ENCODE measurements around the gene IL9R.
"Not testable (repeated sequence)": the region's sequence is repeated elsewhere in the genome, so short reads cannot be mapped to it uniquely, and the experiment has no call there.

IL9R gene

GRCh38 chrX:155997436-155997835 lies at the start of gene IL9R:
IL9R (plus strand) TSS chrX:155997696; CDS start chrX:155997760, 64 bp downstream.
- in situ Hi-C loops (cut with MboI; ENCODE audit: low sequenced_read_pairs), result no loop called here

DNA sequence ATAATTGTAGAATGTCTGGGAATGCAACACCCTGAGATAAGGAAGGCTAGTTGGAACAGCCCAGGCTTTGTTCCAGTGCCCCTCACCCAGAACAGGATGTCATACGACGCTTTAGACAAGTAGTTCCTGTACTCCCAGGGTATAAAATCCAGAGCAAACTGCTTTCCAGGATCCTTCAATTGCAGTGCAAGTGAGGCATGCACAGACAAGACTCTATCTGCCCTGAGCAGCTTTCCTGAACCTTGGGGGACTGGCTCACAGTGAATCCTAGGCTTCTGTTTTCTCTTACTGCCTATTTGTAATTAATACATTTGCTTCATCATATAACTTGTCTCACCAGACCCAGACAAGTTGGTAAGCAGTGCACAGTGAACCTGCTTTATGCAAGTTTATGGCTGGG lies 48.4 kb upstream of the IL9R start:
- in situ Hi-C loops (cut with MboI; ENCODE audit: low sequenced_read_pairs), result no loop called here

- in situ Hi-C loops (cut with MboI; ENCODE audit: low sequenced_read_pairs), result no loop called here
These were observed 46.2 kb upstream of the IL9R start for GRCh38 chrX:155951237-155951789.

GRCh38 chrX:155953055-155953454 lies 44.4 kb upstream of the IL9R start:
- in situ Hi-C loops (cut with MboI; ENCODE audit: low sequenced_read_pairs), result no loop called here

DNA sequence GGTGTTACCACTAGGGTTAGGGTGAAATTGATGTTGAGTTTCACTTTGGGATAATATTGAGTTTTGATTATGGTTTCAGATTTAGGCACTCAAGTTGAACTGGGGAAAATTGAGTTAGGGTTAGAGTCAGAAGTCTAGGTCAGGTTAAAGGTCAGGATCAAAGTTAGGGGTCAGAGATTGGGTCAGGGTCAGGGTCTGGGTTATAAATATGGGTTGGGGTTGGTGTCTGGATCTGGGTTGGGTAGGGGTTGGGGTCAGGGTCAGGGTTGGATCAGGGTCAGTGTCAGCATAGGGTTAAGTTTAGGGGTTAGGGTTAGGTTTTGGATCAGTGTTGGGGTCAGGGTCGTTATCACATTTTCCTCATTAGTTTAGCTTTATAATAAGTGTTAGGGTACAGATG lies 42.7 kb upstream of the IL9R start:
- in situ Hi-C loops (cut with MboI; ENCODE audit: low sequenced_read_pairs), result no loop called here

DNA sequence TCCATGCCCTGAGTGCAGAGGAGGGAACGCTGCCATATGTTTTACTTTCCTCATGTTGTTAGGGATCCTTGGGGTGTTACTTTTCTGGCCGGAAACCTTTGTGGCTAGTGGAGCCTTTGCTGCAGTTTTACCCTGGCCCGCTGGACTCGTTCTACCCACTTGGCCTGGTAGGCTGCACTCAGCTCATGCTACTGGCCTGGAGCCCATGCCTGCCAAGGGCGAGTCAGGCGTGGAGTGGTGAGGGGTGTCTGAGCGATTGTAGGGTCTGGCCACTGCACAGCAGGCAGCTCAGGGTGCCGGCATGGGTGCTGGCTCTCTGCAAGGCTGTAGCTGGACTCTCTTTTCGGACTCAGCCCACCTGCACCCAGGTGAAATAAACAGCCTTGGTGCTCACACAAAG lies 41.4 kb upstream of the IL9R start:
- in situ Hi-C loops (cut with MboI; ENCODE audit: low sequenced_read_pairs), result no loop called here

- in situ Hi-C loops (cut with MboI; ENCODE audit: low sequenced_read_pairs), result no loop called here
These were observed 40.8 kb upstream of the IL9R start for GRCh38 chrX:155956649-155957048.

DNA sequence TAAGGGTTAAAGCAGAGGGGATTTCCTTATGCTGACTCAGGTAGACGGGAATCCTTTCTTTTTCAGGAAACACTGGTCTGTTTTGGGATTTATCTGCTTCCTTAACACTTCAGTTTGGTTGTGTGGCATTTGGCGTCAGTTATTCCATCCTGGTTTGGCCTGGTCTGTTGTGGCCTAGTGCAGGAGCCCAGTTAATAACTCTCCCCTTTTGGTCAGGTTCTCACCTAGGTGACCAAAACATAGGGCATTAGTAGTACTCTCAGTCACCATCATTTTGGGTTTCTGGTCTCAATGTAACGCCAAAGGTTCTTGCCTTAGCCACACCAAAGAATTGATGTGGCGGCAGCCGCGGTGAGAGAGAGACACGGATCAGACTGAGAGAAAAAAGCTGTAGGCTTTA lies 39.7 kb upstream of the IL9R start:
- in situ Hi-C loops (cut with MboI; ENCODE audit: low sequenced_read_pairs), result no loop called here

DNA sequence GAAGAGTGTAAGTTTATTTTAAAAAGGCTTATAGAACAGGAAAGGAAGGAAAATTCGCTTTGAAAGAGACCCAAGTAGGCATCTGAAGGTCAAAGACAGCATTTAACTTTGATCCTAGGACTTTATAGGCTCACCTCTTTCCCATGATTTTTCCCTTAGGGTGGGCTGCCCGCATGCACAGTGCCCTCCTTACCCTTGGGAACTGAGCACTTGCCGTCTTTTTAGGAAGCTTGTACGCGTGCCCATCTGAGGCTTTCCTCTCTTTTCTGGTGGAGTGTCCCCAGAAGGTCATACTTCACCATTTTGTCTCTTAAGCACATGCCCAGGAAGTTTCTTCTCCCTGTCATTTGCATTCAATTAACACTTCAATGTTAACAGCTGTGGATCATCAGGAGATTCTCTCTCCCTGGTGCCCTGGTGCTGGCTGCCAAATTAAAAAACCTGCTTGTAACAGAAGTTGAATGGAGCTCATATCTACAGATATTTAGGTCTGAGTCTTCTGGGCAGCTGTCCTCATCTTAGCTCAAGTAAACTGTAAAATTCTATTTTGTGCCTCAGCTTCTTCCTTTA lies 38.4 kb upstream of the IL9R start:
- in situ Hi-C loops (cut with MboI; ENCODE audit: low sequenced_read_pairs), result no loop called here

GRCh38 chrX:155962906-155963305 lies 34.6 kb upstream of the IL9R start:
- in situ Hi-C loops (cut with MboI; ENCODE audit: low sequenced_read_pairs), result no loop called here

DNA sequence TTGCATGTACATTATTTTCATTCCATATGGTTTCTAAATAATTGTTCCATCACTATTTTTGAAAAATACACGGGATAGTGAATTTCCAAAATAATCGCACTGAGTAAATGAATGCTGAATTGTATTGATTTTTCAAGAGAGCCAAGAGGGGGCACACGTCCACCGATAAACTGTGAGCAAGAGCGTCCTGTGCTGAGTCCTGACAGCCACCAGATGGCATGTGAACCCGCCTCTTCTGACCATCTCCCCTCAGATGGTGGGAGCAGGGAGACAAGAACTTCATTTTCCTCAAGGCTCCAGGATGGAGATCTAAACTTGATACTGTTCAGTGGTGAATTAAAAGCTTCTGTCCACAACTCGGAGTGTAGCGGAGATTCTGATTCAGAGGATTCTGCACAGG lies 30.6 kb upstream of the IL9R start:
- in situ Hi-C loops (cut with MboI; ENCODE audit: low sequenced_read_pairs), result no loop called here

DNA sequence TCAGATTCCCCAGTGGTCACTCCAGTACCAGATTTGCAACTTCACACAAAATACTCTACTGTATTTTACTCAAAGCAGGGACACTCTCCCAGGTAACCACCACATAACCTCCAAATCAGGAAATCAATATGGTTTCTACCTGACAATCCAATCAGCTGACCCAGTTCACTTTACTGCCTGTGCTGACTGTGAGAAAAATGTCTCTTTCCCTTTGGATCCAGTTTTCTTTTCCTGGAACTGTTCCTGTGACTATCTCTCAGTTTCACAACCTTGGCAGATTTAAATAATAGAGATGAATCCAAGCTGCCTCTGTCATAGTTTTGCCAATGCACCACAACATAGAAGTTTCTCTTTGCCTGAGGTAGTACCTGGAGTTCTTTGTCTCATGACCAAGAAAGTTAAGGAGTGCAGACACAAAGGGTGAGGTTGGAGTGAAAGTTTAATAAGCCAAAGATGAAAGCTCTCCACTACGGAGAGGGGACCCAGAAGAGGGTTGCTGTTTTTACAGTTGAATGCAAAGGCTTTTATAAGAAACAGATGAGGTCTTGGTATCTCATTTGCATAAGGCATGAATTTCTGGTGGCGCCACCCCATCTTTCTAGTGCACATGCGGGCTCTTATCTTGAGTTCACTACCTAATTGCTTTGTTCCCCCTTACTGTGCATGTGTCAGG lies 29.7 kb upstream of the IL9R start:
- in situ Hi-C loops (cut with MboI; ENCODE audit: low sequenced_read_pairs), result no loop called here

DNA sequence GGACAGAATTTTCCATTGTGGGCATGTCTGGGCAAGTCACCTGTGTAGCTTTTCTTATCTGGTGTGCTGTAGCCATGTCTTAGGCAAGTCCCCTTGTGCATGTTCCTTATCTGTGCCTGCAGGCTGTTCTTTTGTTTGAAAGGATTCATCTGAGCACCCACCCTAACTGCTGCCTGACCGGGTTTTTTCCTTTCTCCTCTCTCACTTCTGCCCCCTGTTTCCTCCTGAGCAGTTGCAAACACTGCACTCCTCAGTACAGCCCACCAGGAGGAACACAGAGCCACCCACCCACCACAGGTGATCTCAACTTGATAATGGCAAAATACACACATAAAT lies 29.2 kb upstream of the IL9R start:
- in situ Hi-C loops (cut with MboI; ENCODE audit: low sequenced_read_pairs), result no loop called here

DNA sequence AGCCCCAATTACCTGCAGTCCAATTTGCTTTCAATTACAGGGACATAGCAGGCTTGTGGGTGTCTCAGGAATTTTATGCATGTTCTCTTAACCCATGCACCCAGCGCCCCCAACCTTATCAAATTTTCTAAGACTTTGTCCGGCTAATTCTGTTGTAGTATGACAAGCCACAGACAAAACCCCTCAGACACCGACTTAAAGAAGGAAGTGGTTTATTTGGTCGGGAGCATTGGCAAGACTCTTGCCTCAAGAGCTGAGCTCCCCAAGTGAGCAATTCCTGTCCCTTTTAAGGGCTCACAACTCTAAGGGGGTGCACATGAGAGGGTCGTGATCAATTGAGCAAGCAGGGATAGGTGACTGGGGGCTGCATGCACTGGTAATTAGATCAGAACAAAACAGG lies 28.7 kb upstream of the IL9R start:
- in situ Hi-C loops (cut with MboI; ENCODE audit: low sequenced_read_pairs), result no loop called here

GRCh38 chrX:155971658-155972057 lies 25.8 kb upstream of the IL9R start:
- in situ Hi-C loops (cut with MboI; ENCODE audit: low sequenced_read_pairs), result not testable (repeated sequence)

DNA sequence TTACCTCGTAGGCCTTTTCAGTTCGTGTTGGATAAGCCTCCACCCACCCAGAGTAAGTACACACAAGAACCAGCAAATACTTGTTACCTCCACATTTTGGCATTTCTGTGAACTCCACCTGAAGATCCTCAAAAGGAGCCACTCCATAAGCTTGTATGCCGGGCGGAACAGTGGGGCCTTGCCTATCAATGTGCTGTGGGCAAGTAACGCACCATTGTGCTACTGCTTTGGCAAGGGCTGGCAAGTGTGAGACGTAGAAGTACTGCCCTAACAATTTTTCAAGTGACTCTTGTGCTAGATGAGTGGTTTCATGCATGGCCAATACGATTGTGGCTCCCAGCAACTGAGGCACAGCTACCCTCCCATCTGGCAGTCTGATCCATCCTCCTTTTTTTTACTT lies 25.3 kb upstream of the IL9R start:
- in situ Hi-C loops (cut with MboI; ENCODE audit: low sequenced_read_pairs), result not testable (repeated sequence)

GRCh38 chrX:155983326-155983725 lies 14.2 kb upstream of the IL9R start:
- in situ Hi-C loops (cut with MboI; ENCODE audit: low sequenced_read_pairs), result no loop called here

GRCh38 chrX:155985208-155985607 lies 12.3 kb upstream of the IL9R start:
- in situ Hi-C loops (cut with MboI; ENCODE audit: low sequenced_read_pairs), result no loop called here

DNA sequence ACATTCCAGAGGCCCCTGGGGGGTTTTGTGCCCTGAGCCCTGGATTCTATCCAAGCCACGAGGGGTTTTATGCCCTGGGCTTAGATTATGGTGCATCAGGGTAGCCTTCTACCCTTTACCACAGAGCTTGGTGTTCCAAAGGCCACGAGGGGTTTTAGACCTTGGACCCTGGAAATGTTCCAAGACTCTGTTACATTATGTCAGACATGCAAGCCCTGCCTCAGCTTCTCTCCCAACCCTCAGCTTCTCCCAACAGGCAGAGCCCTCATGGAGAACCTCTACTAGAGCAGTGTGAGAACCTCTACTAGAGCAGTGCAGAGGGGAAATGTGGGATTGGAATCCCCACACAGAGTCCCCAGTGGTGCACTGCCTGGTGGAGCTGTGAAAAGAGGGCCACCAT lies 10.5 kb upstream of the IL9R start:
- in situ Hi-C loops (cut with MboI; ENCODE audit: low sequenced_read_pairs), result not testable (repeated sequence)

GRCh38 chrX:155988859-155989258 lies 8.6 kb upstream of the IL9R start:
- in situ Hi-C loops (cut with MboI; ENCODE audit: low sequenced_read_pairs), result no loop called here

GRCh38 chrX:155993421-155993820 lies 4.1 kb upstream of the IL9R start:
- in situ Hi-C loops (cut with MboI; ENCODE audit: low sequenced_read_pairs), result no loop called here

DNA sequence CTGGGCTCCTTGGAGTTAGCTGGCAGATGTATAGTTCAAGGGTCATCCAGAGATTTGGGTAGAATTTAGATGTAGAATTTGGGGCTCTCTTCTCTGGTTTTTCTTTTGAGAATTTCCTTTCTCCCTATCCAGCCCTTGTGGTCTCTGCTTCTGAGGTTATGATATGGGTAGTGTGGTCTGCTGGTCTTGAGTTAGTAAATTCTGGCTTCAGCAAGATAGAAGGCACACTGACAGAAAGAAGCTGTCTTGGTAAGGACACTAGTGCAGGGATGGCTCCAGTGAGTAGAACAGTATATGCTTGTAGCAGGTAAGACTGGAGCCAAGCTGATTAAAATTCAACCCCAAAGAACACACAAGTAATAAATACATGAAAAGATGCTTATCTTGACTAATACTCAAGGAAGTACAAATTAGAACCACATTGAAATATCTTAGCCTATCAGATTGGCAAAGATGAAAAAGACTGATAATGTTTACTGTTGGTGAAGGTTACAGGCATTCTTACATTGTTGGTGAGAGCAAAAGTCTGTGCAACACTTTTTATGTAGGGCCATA lies 2.1 kb upstream of the IL9R start:
- in situ Hi-C loops (cut with MboI; ENCODE audit: low sequenced_read_pairs), result no loop called here

GRCh38 chrX:155998116-155998515 lies 620 bp downstream of the IL9R start:
- in situ Hi-C loops (cut with MboI; ENCODE audit: low sequenced_read_pairs), result no loop called here
